ENCODE measurements around the gene MRPS24.
"Not testable (repeated sequence)": the region's sequence is repeated elsewhere in the genome, so short reads cannot be mapped to it uniquely, and the experiment has no call there.

The MRPS24 gene

GRCh38 chr7:43904533-43905208 is 35.4 kb upstream of the MRPS24 start:
- no peak for DNase-seq (ENCODE audit: low read depth)
- TF ChIP-seq, protein P1, sequence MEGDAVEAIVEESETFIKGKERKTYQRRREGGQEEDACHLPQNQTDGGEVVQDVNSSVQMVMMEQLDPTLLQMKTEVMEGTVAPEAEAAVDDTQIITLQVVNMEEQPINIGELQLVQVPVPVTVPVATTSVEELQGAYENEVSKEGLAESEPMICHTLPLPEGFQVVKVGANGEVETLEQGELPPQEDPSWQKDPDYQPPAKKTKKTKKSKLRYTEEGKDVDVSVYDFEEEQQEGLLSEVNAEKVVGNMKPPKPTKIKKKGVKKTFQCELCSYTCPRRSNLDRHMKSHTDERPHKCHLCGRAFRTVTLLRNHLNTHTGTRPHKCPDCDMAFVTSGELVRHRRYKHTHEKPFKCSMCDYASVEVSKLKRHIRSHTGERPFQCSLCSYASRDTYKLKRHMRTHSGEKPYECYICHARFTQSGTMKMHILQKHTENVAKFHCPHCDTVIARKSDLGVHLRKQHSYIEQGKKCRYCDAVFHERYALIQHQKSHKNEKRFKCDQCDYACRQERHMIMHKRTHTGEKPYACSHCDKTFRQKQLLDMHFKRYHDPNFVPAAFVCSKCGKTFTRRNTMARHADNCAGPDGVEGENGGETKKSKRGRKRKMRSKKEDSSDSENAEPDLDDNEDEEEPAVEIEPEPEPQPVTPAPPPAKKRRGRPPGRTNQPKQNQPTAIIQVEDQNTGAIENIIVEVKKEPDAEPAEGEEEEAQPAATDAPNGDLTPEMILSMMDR (IDR thresholded peaks at IDR 0.05; ENCODE audit: low read depth, low read length, missing control alignments): no peak
- H3K4me3 ChIP-seq (ENCODE audit: low read depth, low read length): no peak overlapping the region

DNA sequence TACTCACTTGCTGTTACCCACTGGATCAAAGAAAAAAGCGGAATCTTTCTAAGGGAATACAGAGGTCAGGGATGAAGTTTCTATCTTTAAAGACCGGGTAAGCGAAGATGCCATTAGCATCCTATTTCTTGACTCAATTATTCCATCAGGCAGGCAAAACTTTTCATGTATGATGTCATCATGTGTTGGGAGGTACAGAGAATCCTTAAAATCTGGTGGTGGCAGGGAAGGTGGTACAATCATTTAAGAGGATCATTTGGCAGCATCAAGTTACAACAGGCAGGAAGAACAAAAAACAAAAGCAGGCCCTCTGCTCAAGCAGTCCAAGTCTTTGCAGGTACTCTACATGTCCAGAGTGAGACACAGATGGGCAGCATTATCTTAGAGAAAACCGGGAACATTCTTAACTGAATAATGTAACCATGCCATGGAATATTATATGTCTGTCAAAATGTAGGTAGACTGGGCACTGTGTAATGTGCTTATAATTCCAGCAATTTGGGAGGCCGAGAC is 33.3 kb upstream of the MRPS24 start:
- no peak overlapping the region for H3K4me3 ChIP-seq (ENCODE audit: low read depth, low read length)
- no peak for DNase-seq (ENCODE audit: low read depth)
- TF ChIP-seq, protein P1 (IDR thresholded peaks at IDR 0.05; ENCODE audit: low read depth, low read length, missing control alignments): no peak

DNA sequence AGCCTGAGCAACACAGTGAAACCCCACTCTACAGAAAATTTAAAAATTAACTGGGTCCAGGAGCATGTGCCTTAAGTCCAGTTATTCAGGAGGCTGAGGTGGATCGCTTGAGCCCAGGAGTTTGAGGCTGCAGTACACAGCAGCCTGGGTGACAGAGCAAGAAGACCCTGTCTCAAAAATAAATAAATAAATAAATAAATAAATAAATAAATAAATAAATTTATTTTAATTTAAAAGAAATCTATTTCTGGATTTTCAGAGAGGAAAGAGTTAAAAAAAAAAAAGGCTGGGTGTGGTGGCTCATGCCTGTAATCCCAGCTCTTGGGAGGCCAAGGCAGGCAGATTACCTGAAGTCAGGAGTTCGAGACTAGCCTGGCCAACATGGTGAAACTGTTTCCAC is 29.3 kb upstream of the MRPS24 start:
- DNase-seq (ENCODE audit: low read depth): not testable (repeated sequence)

DNA sequence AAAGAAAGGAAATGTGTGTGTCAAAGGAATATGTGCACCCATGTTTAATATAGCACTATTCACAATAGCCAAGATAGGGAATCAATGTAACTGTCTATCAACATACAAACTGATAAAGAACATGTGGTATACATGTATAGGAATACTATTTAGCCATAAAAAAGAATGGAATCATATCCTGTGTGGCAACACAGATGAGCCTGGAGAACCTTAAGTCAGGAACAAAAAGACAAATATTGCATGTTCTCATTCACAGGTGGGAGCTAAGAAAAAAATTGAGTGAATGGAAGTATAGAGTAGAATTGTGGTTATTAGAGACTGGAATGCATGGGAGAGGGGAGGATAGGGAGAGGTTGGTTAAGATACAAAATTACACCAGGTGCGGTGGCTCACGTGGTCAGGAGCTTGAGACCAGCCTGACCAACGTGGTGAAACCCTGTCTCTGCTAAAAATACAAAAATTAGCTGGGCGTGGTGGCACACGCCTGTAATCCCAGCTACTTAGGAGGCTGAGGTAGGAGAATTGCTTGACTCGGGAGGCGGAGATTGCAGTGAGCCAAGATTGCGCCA is 26.6 kb upstream of the MRPS24 start:
- H3K4me3 ChIP-seq (ENCODE audit: low read depth, low read length): no peak overlapping the region
- no peak for DNase-seq (ENCODE audit: low read depth)
- TF ChIP-seq, protein P1 (IDR thresholded peaks at IDR 0.05; ENCODE audit: low read depth, low read length, missing control alignments): no peak

More for the DNA sequence above, 29.3 kb upstream of the MRPS24 start:
- not testable (repeated sequence) for H3K4me3 ChIP-seq (ENCODE audit: low read depth, low read length)

GRCh38 chr7:43891069-43891955 is 22.0 kb upstream of the MRPS24 start:
- H3K4me3 ChIP-seq (ENCODE audit: low read depth, low read length): no peak overlapping the region
- TF ChIP-seq, protein P1 (IDR thresholded peaks at IDR 0.05; ENCODE audit: low read depth, low read length, missing control alignments): no peak
- no peak for DNase-seq (ENCODE audit: low read depth)

- H3K4me3 ChIP-seq (ENCODE audit: low read depth, low read length): no peak overlapping the region
- TF ChIP-seq, protein P1 (IDR thresholded peaks at IDR 0.05; ENCODE audit: low read depth, low read length, missing control alignments): no peak
- DNase-seq (ENCODE audit: low read depth): no peak
Measured at GRCh38 chr7:43890468-43890867, 21.2 kb upstream of the MRPS24 start.
